ENCODE measurements around the gene ZBTB24. TPM values are rescaled to one million over a fixed set of nuclear protein-coding genes. Genes with fewer than 3 reads are reported as not detected.

Gene ZBTB24
- total RNA-seq, 1 experiment from 2014 or later: 27.3 TPM

DNA sequence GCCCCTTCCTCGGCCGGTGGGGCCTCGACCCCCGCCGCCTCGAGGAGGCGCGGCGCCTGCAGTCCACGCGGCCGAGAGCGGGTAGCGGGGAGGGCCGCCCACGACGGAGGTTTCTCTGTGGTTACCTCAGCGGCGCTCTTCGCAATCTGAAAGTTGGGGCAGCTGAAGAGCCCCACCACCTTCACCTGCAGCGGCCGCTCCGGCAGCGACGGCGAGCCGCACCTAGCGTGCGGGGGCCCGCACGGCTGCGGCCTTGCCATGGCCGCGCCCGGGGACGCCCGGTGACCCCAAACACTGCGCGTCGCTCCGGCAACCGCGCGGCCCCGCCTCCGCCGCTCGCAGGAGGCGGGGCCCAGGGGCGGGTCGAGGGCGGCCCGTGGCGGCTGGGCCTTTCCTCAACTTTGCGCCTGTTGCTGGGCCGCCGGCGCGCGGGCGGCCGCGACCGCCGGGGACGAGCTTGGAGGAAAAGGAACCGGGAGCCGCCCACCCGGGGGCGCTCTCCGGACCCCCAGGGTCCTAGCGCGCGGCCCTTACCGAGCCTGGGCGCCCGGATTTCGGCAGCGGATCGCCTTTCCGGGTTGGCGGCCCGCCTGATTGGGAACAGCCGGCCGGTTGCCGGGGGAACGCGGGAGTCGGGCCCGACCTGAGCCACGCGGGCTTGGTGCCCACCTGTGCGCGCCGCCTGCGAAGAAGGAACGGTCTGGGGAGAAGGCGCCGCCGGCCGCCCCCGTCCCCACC, 42.5 kb downstream of the ZBTB24 start, which contains the start of the genes PPIL6 and SMPD2:
PPIL6 (minus strand) TSS at position 298 of the 738 bp plus-strand sequence; CDS start at position 260, 38 bp downstream.
SMPD2 (plus strand) TSS at position 394 of the 738 bp plus-strand sequence. CDS start 398 bp downstream, outside the sequence.
- Histone ChIP-seq H3K9me3 (ENCODE audit: control insufficient read depth, low read depth, low read length) (no peaks in the 10 kb centered on the region), H3K56ac (ENCODE audit: insufficient read length, low read depth, low read length) (no peak within 1 kb of the TSS), H3K27me3 (ENCODE audit: insufficient read depth, low read length) (no peaks in the 10 kb centered on the region), H3K23me2 (ENCODE audit: insufficient read length, low read depth, low read length, poor library complexity, severe bottlenecking) (peaks cover 14% of the 10 kb centered on the region), H3K14ac (ENCODE audit: insufficient read depth, low read length) (peak within 1 kb of the TSS; percentile 79), H4K91ac (ENCODE audit: insufficient read length, low read depth, low read length) (no peak within 1 kb of the TSS), H3K18ac (ENCODE audit: insufficient read length, low read depth, low read length) (peak within 1 kb of the TSS; percentile 73), H3K27ac (ENCODE audit: insufficient read length, low read depth, low read length) (no peak within 1 kb of the TSS), H3T11ph (ENCODE audit: low read length) (no peak within 1 kb of the TSS), H3K23ac (ENCODE audit: insufficient read length, low read depth, low read length) (no peak within 1 kb of the TSS), H3K9ac (ENCODE audit: extremely low read depth, insufficient read length, low read length) (peak within 1 kb of the TSS; percentile 6), H4K8ac (replicated peaks; ENCODE audit: insufficient read length, low read depth, low read length) (no peak within 1 kb of the TSS), H2BK120ac (ENCODE audit: low read depth, low read length, poor library complexity, severe bottlenecking) (no peak within 1 kb of the TSS), H2AFZ (ENCODE audit: low read length) (no peak within 1 kb of the TSS), H3K79me2 (ENCODE audit: insufficient read depth, low read length) (no peaks in the 10 kb centered on the region), H3K79me1 (ENCODE audit: insufficient read depth, low read depth, low read length, poor library complexity, severe bottlenecking) (no peaks in the 10 kb centered on the region), H2AK5ac (ENCODE audit: insufficient read length, low read length) (no peak within 1 kb of the TSS), H2BK15ac (ENCODE audit: low read depth, low read length) (no peak within 1 kb of the TSS), H2BK5ac (ENCODE audit: insufficient read length, low read length) (no peak within 1 kb of the TSS), H4K20me1 (ENCODE audit: control insufficient read depth, insufficient read depth, insufficient read length) (no peaks in the 10 kb centered on the region), H3K4ac (ENCODE audit: low read depth, low read length) (no peak within 1 kb of the TSS), H2BK12ac (ENCODE audit: insufficient read length, low read depth, low read length) (no peak within 1 kb of the TSS), H2BK20ac (ENCODE audit: low read depth, low read length, poor library complexity, severe bottlenecking) (no peak within 1 kb of the TSS), H4K5ac (ENCODE audit: insufficient read length, low read depth, low read length) (no peak within 1 kb of the TSS), H3K4me1 (ENCODE audit: insufficient read depth, low read length) (peaks cover 3% of the 10 kb centered on the region; the same call in 1 of the 2 replicates), H3K4me2 (ENCODE audit: insufficient read depth, insufficient read length, low read length) (peak within 1 kb of the TSS; percentile 85)
- no peaks in the 10 kb centered on the region for H3K9me3 Mint-ChIP-seq
- peaks cover 10% of the 10 kb centered on the region for H3K27me3 Mint-ChIP-seq (ENCODE audit: low read depth)
- peaks cover 17 to 19% of the 10 kb centered on the region in 2 experiments for H3K4me1 Mint-ChIP-seq
- peak within 1 kb of the TSS; percentile 72 to 98 (median 96); a peak in 4 of 7 replicates for H3K27ac Mint-ChIP-seq
- no CpG with 5 or more reads among the region's 102 CpGs for WGBS (ENCODE audit: extremely low coverage, insufficient read length, low lambda C conversion rate)
- H3K36me3 Mint-ChIP-seq (ENCODE audit: insufficient read depth in 1 of 3, low read depth in 3 of 3): peaks cover 14 to 34% (median 33%) of the 10 kb centered on the region in 3 experiments; a peak in 6 of 7 replicates
- peak within 1 kb of the TSS; percentile 94 to 97 for H3K4me3 Mint-ChIP-seq
- TF ChIP-seq, protein P1, sequence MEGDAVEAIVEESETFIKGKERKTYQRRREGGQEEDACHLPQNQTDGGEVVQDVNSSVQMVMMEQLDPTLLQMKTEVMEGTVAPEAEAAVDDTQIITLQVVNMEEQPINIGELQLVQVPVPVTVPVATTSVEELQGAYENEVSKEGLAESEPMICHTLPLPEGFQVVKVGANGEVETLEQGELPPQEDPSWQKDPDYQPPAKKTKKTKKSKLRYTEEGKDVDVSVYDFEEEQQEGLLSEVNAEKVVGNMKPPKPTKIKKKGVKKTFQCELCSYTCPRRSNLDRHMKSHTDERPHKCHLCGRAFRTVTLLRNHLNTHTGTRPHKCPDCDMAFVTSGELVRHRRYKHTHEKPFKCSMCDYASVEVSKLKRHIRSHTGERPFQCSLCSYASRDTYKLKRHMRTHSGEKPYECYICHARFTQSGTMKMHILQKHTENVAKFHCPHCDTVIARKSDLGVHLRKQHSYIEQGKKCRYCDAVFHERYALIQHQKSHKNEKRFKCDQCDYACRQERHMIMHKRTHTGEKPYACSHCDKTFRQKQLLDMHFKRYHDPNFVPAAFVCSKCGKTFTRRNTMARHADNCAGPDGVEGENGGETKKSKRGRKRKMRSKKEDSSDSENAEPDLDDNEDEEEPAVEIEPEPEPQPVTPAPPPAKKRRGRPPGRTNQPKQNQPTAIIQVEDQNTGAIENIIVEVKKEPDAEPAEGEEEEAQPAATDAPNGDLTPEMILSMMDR (conservative IDR thresholded peaks at IDR 0.05): peak; percentile 40; the same call in 2 of the 3 replicates
- DNase-seq: peak; percentile 91

Measured in H9 (cell line).